ENCODE results near the gene TNRC6A. TPM values are rescaled to one million over a fixed set of nuclear protein-coding genes. Genes with fewer than 3 reads are reported as not detected.

Gene TNRC6A
- total and polyA plus RNA-seq, 9 of the 15 experiments (the other 6 are each of a cell fraction or from before 2014, with no cell fraction given): 3.4 to 32.1 (median 26.6) TPM

DNA sequence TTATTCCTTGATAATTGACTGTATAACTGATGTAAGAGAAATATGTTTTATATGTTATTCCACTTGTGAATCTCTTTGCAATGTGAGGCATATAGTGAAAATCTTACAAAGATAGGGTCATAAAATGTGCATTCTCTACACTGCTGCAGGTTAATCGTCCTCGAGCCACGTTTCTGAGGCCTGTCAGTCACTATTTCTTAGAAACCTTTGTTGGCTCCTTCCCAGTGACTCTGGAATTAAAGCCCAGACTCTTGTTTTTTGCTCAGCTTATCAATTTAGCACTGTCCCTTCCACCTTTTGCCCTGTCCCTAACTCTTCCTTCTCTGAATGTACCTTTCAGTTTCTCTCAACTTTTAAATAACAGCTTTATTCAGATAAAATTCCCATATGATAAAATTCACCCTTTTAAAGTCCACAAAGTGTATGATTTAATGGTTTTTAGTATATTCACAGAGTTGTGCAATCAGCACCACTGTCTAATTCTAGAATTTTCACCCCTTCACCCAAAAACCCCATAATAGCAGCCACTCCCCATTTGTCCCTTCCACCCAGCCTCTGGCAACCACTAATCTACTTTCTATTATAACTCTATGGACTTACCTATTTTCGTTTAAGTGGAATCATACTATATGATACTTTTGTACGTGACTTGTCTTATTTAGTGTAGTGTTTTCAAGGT is 8.6 kb downstream of the TNRC6A start (continued):
- TF ChIP-seq, protein P1, sequence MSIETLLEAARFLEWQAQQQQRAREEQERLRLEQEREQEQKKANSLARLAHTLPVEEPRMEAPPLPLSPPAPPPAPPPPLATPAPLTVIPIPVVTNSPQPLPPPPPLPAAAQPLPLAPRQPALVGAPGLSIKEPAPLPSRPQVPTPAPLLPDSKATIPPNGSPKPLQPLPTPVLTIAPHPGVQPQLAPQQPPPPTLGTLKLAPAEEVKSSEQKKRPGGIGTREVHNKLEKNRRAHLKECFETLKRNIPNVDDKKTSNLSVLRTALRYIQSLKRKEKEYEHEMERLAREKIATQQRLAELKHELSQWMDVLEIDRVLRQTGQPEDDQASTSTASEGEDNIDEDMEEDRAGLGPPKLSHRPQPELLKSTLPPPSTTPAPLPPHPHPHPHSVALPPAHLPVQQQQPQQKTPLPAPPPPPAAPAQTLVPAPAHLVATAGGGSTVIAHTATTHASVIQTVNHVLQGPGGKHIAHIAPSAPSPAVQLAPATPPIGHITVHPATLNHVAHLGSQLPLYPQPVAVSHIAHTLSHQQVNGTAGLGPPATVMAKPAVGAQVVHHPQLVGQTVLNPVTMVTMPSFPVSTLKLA (conservative IDR thresholded peaks at IDR 0.05): peak in 1 of 2 experiments; percentile 58; a peak in 2 of 4 replicates
- TF ChIP-seq, protein P2, sequence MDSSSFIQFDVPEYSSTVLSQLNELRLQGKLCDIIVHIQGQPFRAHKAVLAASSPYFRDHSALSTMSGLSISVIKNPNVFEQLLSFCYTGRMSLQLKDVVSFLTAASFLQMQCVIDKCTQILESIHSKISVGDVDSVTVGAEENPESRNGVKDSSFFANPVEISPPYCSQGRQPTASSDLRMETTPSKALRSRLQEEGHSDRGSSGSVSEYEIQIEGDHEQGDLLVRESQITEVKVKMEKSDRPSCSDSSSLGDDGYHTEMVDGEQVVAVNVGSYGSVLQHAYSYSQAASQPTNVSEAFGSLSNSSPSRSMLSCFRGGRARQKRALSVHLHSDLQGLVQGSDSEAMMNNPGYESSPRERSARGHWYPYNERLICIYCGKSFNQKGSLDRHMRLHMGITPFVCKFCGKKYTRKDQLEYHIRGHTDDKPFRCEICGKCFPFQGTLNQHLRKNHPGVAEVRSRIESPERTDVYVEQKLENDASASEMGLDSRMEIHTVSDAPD (CRISPR knock-in tag; IDR thresholded peaks at IDR 0.05): no peak
- TF ChIP-seq LEF1 (IDR thresholded peaks at IDR 0.05): no peak
- TF ChIP-seq, protein P3, sequence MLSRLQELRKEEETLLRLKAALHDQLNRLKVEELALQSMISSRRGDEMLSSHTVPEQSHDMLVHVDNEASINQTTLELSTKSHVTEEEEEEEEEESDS (CRISPR knock-in tag; IDR thresholded peaks at IDR 0.05): no peak
- TF ChIP-seq ELF4 (CRISPR knock-in tag; IDR thresholded peaks at IDR 0.05): no peak
- no peak for TF ChIP-seq XRCC4 (IDR thresholded peaks at IDR 0.05; ENCODE audit: extremely low read depth, insufficient read depth, insufficient read length)
- TF ChIP-seq, protein P4, sequence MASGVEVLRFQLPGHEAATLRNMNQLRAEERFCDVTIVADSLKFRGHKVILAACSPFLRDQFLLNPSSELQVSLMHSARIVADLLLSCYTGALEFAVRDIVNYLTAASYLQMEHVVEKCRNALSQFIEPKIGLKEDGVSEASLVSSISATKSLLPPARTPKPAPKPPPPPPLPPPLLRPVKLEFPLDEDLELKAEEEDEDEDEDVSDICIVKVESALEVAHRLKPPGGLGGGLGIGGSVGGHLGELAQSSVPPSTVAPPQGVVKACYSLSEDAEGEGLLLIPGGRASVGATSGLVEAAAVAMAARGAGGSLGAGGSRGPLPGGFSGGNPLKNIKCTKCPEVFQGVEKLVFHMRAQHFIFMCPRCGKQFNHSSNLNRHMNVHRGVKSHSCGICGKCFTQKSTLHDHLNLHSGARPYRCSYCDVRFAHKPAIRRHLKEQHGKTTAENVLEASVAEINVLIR (CRISPR knock-in tag; IDR thresholded peaks at IDR 0.05): no peak
- TF ChIP-seq NFRKB (IDR thresholded peaks at IDR 0.05; ENCODE audit: low read depth): no peak
